ENCODE data around the gene SBSN.

SBSN gene

GRCh38 chr19:35488677-35489076 is 39.4 kb downstream of the SBSN start:
- H3K4me3 ChIP-seq (ENCODE audit: low read depth, low read length) = no peak overlapping the region
- in situ Hi-C loops (cut with HindIII; ENCODE audit: low sequenced_read_pairs) = loop anchor here (5.0 kb wide), 1 partner anchor 56 kb away; no protein-coding TSS in a partner anchor
- TF ChIP-seq CTCF (IDR thresholded peaks at IDR 0.05; ENCODE audit: low read depth, low read length, missing control alignments) = no peak
- DNase-seq (ENCODE audit: low read depth) = no peak

- H3K4me3 ChIP-seq (ENCODE audit: low read depth, low read length) = no peak overlapping the region
- TF ChIP-seq CTCF (IDR thresholded peaks at IDR 0.05; ENCODE audit: low read depth, low read length, missing control alignments) = no peak
- in situ Hi-C loops (cut with HindIII; ENCODE audit: low sequenced_read_pairs) = loop anchor here (5.0 kb wide), 1 partner anchor 55 kb away; no protein-coding TSS in a partner anchor
- DNase-seq (ENCODE audit: low read depth) = no peak
These were observed 40.4 kb downstream of the SBSN start for GRCh38 chr19:35487656-35488182.

GRCh38 chr19:35486268-35486708 is 41.8 kb downstream of the SBSN start:
- no peak for TF ChIP-seq CTCF (IDR thresholded peaks at IDR 0.05; ENCODE audit: low read depth, low read length, missing control alignments)
- no peak overlapping the region for H3K4me3 ChIP-seq (ENCODE audit: low read depth, low read length)
- DNase-seq (ENCODE audit: low read depth) = no peak
- in situ Hi-C loops (cut with HindIII; ENCODE audit: low sequenced_read_pairs) = loop anchor here (5.0 kb wide), 1 partner anchor 54 kb away; no protein-coding TSS in a partner anchor

GRCh38 chr19:35484252-35485036 is 43.7 kb downstream of the SBSN start:
- in situ Hi-C loops (cut with HindIII; ENCODE audit: low sequenced_read_pairs) = loop anchor here (5.0 kb wide), 1 partner anchor 52 kb away; no protein-coding TSS in a partner anchor
- DNase-seq (ENCODE audit: low read depth) = no peak

GRCh38 chr19:35483089-35483488 is 45.0 kb downstream of the SBSN start:
- DNase-seq (ENCODE audit: low read depth) = no peak
- TF ChIP-seq CTCF (IDR thresholded peaks at IDR 0.05; ENCODE audit: low read depth, low read length, missing control alignments) = no peak
- no peak overlapping the region for H3K4me3 ChIP-seq (ENCODE audit: low read depth, low read length)
- in situ Hi-C loops (cut with HindIII; ENCODE audit: low sequenced_read_pairs) = no loop called here

More at GRCh38 chr19:35484252-35485036, 43.7 kb downstream of the SBSN start:
- H3K4me3 ChIP-seq (ENCODE audit: low read depth, low read length) = no peak overlapping the region
- no peak for TF ChIP-seq CTCF (IDR thresholded peaks at IDR 0.05; ENCODE audit: low read depth, low read length, missing control alignments)

GRCh38 chr19:35478794-35479677 is 49.1 kb downstream of the SBSN start:
- H3K4me3 ChIP-seq (ENCODE audit: low read depth, low read length) = no peak overlapping the region
- DNase-seq (ENCODE audit: low read depth) = no peak
- in situ Hi-C loops (cut with HindIII; ENCODE audit: low sequenced_read_pairs) = no loop called here
- TF ChIP-seq CTCF (IDR thresholded peaks at IDR 0.05; ENCODE audit: low read depth, low read length, missing control alignments) = no peak
